Lower leg skin (tissue), 4 donors: ENCODE data around the gene PRDM11. TPM values are rescaled to one million over a fixed set of nuclear protein-coding genes. Genes with fewer than 3 reads are reported as not detected.

Experiments
- DNase-seq, 2 donors: peaks; one replicate each; pipeline ENCODE4 v3.0.0-alpha.2; 2019; ENCODE audit warnings: low spot score in 2 of 2
- H3K4me3 ChIP-seq: fragments of 200-600 bp; sonication (generic); 2 replicates; pipeline ENCODE4 v1.5.1; 2017; ENCODE audit warnings: mild to moderate bottlenecking, low read depth; ENCODE audit not compliant: poor library complexity, severe bottlenecking
- POLR2A ChIP-seq, 2 donors: fragments of 450-650 bp; IDR thresholded peaks; one replicate each; pipeline ENCODE4 v1.6.1; 2016 to 2017; ENCODE audit warnings: antibody characterized with exemption in 2 of 2, mild to moderate bottlenecking in 1 of 2, moderate library complexity in 1 of 2
- WGBS, 2 donors: methylation state at CpG; one replicate each; pipeline ENCODE4 v1.1.5; 2018; 5-methylcytosine and 5-hydroxymethylcytosine counted together
- intact Hi-C: fragments of 100-400 bp; cut with DNase I; formaldehyde crosslinking; loops from one replicate; pipeline ENCODE4 v1.15.0; 2023; ENCODE audit warnings: low total_unique reads
- total RNA-seq, 4 donors: library from RNA; depleted of rRNA; stranded (reverse); fragments of >200 nt; gene quantifications; one replicate each; pipeline ENCODE4 v1.1.0, GENCODE V29; 2016
- TF ChIP-seq, protein P1 (sequence below), 3 donors: fragments of 450-650 bp; IDR thresholded peaks; one replicate each; pipeline ENCODE4 v1.5.1; 2016; ENCODE audit warnings: antibody characterized with exemption in 3 of 3, mild to moderate bottlenecking in 3 of 3, moderate library complexity in 2 of 3

Gene PRDM11
- total RNA-seq, 4 donors from 2014 or later, result 3.2 to 9.5 (median 6.6) TPM

DNA sequence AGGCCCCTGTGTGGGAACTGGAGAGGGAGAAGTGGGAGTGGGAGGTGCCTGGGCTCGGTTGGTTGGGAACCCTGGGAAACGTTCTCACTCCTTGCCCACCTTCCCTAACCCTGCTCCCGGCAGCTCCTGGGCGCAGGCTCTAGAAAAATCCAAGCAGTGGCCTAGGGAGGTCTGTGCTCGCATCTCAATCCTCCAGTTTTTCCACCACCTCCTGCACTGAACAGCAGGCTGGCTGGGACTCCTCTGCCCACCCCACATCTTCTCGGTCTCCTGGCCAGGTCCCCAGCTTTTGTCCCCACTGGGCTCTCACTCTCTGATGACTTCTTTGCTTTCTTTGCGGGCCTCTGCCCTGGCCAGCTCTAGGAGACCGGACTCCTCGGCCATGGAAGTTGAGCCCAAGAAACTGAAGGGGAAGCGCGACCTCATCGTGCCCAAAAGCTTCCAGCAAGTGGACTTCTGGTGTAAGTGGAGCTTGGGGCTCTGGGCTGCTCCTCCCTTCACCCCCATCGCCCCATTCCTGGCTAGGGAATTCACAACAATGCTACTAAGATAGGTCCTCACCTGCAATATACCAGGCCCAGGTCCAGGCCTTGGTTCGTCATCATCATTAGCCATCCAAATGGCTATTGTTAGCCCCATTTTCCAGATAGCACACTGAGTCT is 35.6 kb downstream of the PRDM11 start:
- no peak for TF ChIP-seq POLR2A (IDR thresholded peaks at IDR 0.05)
- TF ChIP-seq, protein P1, sequence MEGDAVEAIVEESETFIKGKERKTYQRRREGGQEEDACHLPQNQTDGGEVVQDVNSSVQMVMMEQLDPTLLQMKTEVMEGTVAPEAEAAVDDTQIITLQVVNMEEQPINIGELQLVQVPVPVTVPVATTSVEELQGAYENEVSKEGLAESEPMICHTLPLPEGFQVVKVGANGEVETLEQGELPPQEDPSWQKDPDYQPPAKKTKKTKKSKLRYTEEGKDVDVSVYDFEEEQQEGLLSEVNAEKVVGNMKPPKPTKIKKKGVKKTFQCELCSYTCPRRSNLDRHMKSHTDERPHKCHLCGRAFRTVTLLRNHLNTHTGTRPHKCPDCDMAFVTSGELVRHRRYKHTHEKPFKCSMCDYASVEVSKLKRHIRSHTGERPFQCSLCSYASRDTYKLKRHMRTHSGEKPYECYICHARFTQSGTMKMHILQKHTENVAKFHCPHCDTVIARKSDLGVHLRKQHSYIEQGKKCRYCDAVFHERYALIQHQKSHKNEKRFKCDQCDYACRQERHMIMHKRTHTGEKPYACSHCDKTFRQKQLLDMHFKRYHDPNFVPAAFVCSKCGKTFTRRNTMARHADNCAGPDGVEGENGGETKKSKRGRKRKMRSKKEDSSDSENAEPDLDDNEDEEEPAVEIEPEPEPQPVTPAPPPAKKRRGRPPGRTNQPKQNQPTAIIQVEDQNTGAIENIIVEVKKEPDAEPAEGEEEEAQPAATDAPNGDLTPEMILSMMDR (IDR thresholded peaks at IDR 0.05), result no peak
- WGBS, 2 donors, result 90 to 91% methylated on average over 14 of the region's 14 CpGs
- DNase-seq, result peak in 1 of 2 donors; percentile 68
- intact Hi-C loops, result no loop called here
- H3K4me3 ChIP-seq, result no peak overlapping the region

DNA sequence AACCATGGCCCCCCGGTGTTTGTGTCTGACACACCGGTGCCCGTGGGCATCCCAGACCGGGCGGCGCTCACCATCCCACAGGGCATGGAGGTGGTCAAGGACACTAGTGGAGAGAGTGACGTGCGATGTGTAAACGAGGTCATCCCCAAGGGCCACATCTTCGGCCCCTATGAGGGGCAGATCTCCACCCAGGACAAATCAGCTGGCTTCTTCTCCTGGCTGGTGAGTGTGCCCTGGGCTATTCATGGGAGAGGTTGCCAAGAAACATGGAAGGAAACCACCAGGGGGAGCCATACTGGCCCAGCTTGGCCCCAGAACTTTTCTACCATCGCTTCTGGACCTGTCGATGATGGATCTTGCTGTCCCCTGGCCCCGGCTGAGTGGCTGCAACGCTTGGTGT is 36.5 kb downstream of the PRDM11 start:
- intact Hi-C loops, result no loop called here
- peak in 1 of 2 donors; percentile 82 for DNase-seq
- H3K4me3 ChIP-seq, result no peak overlapping the region
- TF ChIP-seq, protein P1 (IDR thresholded peaks at IDR 0.05), result no peak
- no peak for TF ChIP-seq POLR2A (IDR thresholded peaks at IDR 0.05)
- 87 to 91% methylated on average over 14 of the region's 14 CpGs for WGBS, 2 donors

DNA sequence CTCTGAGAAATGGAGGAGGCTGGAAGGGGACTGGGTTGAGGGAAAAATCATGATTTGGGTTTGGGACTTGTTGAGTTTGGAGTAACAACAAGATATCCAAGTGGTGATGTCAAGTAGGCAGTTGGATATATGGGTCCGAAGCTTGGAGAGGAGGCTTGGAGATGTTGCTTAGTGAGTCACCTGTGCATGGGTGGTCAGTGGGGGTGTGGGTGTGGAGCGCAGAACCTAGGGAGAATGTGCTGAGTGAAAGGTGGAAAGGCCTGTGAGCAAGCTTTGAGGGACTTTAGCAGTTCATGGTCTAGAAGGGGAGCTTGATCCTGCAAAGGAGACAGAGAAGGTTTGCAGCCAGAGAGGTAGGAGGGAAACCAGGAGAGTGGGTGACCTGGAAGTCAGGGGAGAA is 38.2 kb downstream of the PRDM11 start:
- H3K4me3 ChIP-seq, result no peak overlapping the region
- 95% methylated on average over 2 of the region's 2 CpGs for WGBS, 2 donors
- TF ChIP-seq POLR2A (IDR thresholded peaks at IDR 0.05), result no peak
- intact Hi-C loops, result no loop called here
- peak in 1 of 2 donors; percentile 53 for DNase-seq

DNA sequence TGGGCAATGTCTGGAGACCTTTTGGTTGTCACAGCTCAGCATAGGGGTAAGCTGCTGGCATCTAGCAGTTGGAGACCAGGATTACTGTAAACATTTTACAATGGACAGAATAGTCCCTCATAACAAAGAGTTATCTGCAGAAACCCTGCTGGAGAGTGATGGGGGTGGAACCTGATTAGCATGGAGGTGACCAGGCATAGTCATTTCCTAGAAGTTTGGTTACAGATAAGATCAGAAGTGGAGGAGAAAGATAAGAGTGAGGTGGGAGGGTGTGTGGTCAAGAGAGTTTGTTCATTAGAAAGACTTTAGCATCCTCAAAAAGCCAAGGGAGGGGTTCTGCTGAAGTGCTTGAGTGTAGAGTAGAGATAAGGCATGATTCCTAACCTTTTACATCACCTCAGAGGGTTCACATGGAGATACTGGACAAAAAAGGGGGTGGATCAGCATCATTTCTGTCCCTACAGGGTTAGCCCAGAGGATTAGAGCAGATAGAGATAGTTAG is 38.8 kb downstream of the PRDM11 start:
- no peak overlapping the region for H3K4me3 ChIP-seq
- TF ChIP-seq, protein P1 (IDR thresholded peaks at IDR 0.05), result no peak
- TF ChIP-seq POLR2A (IDR thresholded peaks at IDR 0.05), result no peak
- DNase-seq, result no peak
- intact Hi-C loops, result no loop called here

DNA sequence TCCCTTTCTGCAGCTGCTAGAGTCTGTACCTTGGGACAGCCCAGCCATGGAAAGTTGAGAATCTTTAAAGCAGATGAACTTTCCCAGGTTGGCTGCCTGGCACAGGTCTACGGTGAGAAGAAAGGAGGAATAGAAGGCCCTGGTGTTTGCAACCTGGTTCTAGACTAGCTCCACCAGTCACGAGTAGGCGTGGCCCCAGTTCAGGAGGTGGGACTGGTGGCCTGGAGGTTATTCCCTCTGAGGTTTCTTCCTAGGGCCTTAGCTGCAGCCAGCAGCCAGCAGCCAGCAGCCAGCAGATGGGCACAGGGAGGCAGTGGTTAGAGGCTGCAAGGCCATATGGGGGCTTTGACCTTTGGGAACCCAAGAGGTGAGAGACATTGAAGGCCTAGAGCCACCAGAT is 40.9 kb downstream of the PRDM11 start:
- DNase-seq, result no peak
- no peak overlapping the region for H3K4me3 ChIP-seq
- intact Hi-C loops, result no loop called here
- WGBS, 2 donors, result 96 to 97% methylated on average over 3 of the region's 3 CpGs
- TF ChIP-seq, protein P1 (IDR thresholded peaks at IDR 0.05), result no peak
- no peak for TF ChIP-seq POLR2A (IDR thresholded peaks at IDR 0.05)

DNA sequence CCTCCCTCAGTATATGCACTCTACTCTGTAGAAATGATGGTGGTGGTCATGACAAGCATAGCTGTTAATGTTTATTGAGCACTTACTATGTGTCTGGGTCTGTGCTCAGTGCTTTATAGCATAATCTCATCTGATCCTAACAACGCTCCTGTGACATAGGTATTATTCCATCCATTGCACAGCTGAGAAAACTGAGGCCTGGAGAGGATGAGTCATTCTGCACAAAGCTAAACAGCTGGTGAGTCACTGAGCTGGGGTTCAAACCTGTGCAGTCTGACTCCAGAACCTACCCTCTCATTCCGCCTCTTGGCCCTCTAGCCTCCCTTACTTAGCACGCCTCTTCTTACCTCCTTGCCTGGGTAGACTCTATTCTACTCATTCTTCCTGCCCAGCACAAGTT is 41.7 kb downstream of the PRDM11 start:
- WGBS, 2 donors, result 96 to 98% methylated on average over 3 of the region's 3 CpGs
- intact Hi-C loops, result no loop called here
- DNase-seq, result no peak
- H3K4me3 ChIP-seq, result no peak overlapping the region
- TF ChIP-seq POLR2A (IDR thresholded peaks at IDR 0.05), result no peak
- TF ChIP-seq, protein P1 (IDR thresholded peaks at IDR 0.05), result no peak
